ENCODE measurements around the gene COL23A1. TPM values are rescaled to one million over a fixed set of nuclear protein-coding genes. Genes with fewer than 3 reads are reported as not detected.

The COL23A1 gene
- total RNA-seq, 1 donor from 2014 or later: 0.12 TPM

DNA sequence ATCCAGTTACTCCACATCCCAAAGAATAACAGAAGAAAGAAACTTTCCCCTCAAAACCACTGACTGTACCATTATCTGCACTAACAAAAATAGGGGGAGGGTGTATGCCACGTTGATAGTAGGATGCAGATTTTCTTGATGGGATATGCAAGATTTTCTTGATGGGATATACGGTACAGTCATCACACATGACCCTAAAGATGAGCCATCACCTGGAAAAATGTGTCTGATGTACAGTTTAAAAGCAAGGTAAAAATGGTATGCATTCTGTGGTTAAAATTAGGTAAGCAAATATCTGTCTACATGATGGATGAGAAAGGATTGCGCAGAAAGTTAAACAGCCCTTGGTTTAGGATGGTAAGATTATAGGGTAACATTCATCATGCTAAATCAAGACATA lies 8.6 kb downstream of the COL23A1 start:
- no peak for DNase-seq (ENCODE audit: low spot score)
- H3K4me1 Mint-ChIP-seq (ENCODE audit: low read depth): no peaks in the 10 kb centered on the region
- peaks cover 12% of the 10 kb centered on the region for H3K27me3 Mint-ChIP-seq (ENCODE audit: low read depth)
- no peaks in the 10 kb centered on the region for H3K9me3 Mint-ChIP-seq (ENCODE audit: low read depth)
- no peak overlapping the region for H3K4me3 Mint-ChIP-seq (ENCODE audit: unreplicated experiment)
- TF ChIP-seq, protein P1, sequence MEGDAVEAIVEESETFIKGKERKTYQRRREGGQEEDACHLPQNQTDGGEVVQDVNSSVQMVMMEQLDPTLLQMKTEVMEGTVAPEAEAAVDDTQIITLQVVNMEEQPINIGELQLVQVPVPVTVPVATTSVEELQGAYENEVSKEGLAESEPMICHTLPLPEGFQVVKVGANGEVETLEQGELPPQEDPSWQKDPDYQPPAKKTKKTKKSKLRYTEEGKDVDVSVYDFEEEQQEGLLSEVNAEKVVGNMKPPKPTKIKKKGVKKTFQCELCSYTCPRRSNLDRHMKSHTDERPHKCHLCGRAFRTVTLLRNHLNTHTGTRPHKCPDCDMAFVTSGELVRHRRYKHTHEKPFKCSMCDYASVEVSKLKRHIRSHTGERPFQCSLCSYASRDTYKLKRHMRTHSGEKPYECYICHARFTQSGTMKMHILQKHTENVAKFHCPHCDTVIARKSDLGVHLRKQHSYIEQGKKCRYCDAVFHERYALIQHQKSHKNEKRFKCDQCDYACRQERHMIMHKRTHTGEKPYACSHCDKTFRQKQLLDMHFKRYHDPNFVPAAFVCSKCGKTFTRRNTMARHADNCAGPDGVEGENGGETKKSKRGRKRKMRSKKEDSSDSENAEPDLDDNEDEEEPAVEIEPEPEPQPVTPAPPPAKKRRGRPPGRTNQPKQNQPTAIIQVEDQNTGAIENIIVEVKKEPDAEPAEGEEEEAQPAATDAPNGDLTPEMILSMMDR (IDR thresholded peaks at IDR 0.05): no peak
- H3K36me3 Mint-ChIP-seq (ENCODE audit: low read depth): no peaks in the 10 kb centered on the region
- H3K27ac Mint-ChIP-seq (ENCODE audit: unreplicated experiment): no peak overlapping the region

GRCh38 chr5:178580271-178580955 lies 9.8 kb downstream of the COL23A1 start:
- Mint-ChIP-seq H3K27ac (ENCODE audit: unreplicated experiment) (no peak overlapping the region), H3K36me3 (ENCODE audit: low read depth) (no peaks in the 10 kb centered on the region), H3K9me3 (ENCODE audit: low read depth) (no peaks in the 10 kb centered on the region), H3K4me1 (ENCODE audit: low read depth) (no peaks in the 10 kb centered on the region), H3K27me3 (ENCODE audit: low read depth) (peaks cover 14% of the 10 kb centered on the region), H3K4me3 (ENCODE audit: unreplicated experiment) (no peak overlapping the region)
- TF ChIP-seq, protein P1 (IDR thresholded peaks at IDR 0.05): no peak
- no peak for DNase-seq (ENCODE audit: low spot score)

DNA sequence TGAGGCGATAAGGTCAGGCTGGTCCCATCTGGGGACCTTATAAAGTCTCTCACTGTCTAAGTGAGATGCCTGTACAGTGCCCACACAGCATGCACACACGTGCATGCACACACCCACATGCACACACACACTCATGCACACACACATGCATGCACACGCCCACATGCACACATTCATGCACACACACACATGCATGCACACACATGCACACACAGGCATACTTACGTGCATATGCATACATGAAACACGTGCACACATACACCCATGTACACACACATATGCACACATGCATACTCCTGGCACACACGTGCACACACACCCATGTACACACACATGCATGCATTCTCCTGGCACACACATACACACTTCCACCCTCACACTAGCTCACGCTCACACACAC lies 12.2 kb downstream of the COL23A1 start:
- Mint-ChIP-seq H3K27me3 (ENCODE audit: low read depth) (peaks cover 19% of the 10 kb centered on the region), H3K9me3 (ENCODE audit: low read depth) (peaks cover 3% of the 10 kb centered on the region), H3K4me3 (ENCODE audit: unreplicated experiment) (no peak overlapping the region), H3K36me3 (ENCODE audit: low read depth) (peaks cover under 1% of the 10 kb centered on the region), H3K27ac (ENCODE audit: unreplicated experiment) (no peak overlapping the region), H3K4me1 (ENCODE audit: low read depth) (no peaks in the 10 kb centered on the region)
- DNase-seq (ENCODE audit: low spot score): no peak
- TF ChIP-seq, protein P1 (IDR thresholded peaks at IDR 0.05): no peak

- peaks cover 8% of the 10 kb centered on the region for H3K9me3 Mint-ChIP-seq (ENCODE audit: low read depth)
- peak overlapping the region; percentile 57 for H3K4me3 Mint-ChIP-seq (ENCODE audit: unreplicated experiment)
- peaks cover 19% of the 10 kb centered on the region for H3K27me3 Mint-ChIP-seq (ENCODE audit: low read depth)
- H3K36me3 Mint-ChIP-seq (ENCODE audit: low read depth): peaks cover 4% of the 10 kb centered on the region
- DNase-seq (ENCODE audit: low spot score): no peak
- H3K4me1 Mint-ChIP-seq (ENCODE audit: low read depth): no peaks in the 10 kb centered on the region
- no peak overlapping the region for H3K27ac Mint-ChIP-seq (ENCODE audit: unreplicated experiment)
- TF ChIP-seq, protein P1 (IDR thresholded peaks at IDR 0.05): no peak
Measured at GRCh38 chr5:178577376-178577839, 12.8 kb downstream of the COL23A1 start.

- Mint-ChIP-seq H3K4me1 (ENCODE audit: low read depth) (no peaks in the 10 kb centered on the region), H3K27ac (ENCODE audit: unreplicated experiment) (no peak overlapping the region), H3K36me3 (ENCODE audit: low read depth) (peaks cover 4% of the 10 kb centered on the region), H3K9me3 (ENCODE audit: low read depth) (peaks cover 12% of the 10 kb centered on the region), H3K4me3 (ENCODE audit: unreplicated experiment) (peak overlapping the region; percentile 57), H3K27me3 (ENCODE audit: low read depth) (peaks cover 18% of the 10 kb centered on the region)
- DNase-seq (ENCODE audit: low spot score): no peak
- TF ChIP-seq, protein P1 (IDR thresholded peaks at IDR 0.05): no peak
Measured at GRCh38 chr5:178576591-178577351, 13.4 kb downstream of the COL23A1 start.

Data from chondrocyte (in vitro differentiated cells).